Measurements from ENCODE around the gene THSD8.
A peak's percentile ranks its signal among the peaks of the same experiment; 100 is the strongest.
"Not testable (repeated sequence)": the region's sequence is repeated elsewhere in the genome, so short reads cannot be mapped to it uniquely, and the experiment has no call there.

THSD8 gene

GRCh38 chr19:12793290-12794195 is 8.3 kb upstream of the THSD8 start:
- DNase-seq: peak; percentile 95

DNA sequence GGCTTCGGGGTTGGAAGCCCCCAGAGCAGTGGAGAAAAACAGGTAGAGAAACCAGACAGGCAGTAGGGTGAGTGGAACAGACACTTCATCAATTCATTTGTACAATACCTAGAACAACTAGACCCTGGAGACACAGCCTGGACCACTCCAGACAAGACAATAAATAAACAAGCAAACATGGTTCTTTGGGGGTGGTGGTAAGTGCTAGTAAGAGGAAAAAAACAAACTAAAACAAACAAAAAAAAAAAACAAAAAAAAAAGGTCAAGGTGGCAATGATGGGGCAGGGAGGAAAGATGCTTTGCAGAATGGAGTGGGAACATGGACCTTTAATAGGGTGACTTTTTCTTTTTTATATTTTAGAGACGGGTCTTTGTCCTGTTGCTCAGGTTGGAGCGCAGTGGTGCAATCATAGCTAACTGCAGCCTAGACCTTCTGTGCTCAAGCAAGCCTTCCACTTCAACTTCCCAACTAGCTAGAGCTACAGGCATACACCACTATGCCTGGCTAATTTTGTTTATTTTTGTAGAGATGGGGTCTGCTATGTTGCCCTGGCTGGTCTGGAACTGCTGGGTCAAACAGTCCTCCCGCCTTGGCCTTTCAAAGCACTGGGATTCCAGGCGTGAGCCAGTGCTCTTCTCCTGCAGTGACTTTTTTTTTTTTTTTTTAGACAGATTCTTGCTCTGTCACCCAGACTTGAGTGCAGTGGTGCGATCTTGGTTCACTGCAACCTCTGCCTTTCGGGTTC is 7.5 kb upstream of the THSD8 start:
- no peak for DNase-seq

DNA sequence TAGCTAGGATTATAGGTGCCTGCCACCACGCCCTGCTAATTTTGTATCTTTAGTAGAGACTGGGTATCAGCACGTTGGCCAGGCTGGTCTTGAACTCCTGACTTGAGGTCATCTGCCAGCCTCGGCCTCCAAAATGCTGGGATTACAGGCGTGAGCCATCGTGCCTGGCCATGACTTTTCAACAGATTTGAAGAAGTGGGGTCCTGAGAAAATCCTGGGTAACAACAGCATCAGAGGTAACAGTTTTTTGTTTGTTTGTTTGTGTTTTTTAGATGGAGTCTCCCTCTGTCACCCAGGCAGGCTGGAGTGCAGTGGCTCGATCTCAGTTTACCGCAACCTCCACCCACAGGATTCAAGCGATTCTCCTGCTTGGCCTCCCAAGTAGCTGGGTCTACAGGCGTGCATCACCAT is 6.9 kb upstream of the THSD8 start:
- DNase-seq: no peak

GRCh38 chr19:12796146-12797071 is 5.5 kb upstream of the THSD8 start:
- peak; percentile 67 for DNase-seq

DNA sequence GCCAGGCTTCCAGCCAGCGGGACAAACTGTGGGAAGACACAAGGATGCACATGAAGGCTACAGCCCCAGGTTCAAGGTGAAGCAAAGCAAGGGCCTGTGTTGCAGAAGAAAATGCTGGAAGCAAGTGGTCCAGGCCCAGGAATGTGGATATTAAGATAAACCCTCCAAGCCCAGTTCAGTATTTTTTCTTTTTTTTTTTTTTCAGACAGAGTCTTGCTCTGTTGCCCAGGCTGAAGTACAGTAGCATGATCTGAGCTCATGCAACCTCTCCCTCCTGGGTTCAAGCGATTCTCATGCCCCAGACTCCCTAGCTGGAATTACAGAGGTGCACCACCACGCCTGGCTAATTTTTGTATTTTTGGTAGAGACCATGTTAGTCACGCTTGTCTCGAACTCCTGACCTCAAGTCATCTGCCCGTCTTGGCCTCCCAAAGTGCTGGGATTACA is 4.7 kb upstream of the THSD8 start:
- DNase-seq: no peak

GRCh38 chr19:12797607-12798006 is 4.3 kb upstream of the THSD8 start:
- not testable (repeated sequence) for DNase-seq

DNA sequence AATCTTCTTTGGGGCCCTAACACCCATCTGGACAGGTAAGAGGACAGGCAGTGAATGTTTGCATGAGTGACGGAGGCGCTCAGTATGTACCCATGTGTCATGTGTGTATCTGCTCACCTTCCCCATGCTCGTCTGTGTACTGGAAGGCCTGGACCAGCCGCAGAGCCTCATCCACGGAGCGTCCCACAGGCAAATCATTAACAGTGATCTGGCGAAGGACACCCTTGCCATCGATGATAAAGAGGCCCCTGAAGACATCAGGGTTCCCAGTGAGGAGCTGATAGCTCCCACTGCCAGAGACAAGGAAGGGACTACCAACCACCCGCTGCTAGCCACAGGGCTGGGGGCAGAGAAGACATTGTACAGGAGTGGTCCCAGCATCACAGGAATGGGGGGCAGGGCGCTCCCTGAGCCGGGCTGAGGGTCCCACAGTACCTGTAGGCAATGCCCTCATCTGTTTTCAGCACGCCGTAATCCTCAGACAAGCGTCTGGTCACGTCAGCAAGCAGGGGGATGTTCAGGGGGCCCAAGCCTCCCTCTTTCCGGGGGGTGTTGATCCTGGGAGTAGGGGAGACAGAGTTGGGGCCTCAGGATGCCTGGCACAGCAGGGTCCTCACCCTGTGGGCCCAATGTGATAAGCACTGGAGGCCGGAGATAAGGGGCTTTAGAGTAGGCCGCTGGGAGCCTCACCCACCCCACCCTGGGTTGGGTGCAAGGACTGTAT is 2.0 kb upstream of the THSD8 start:
- no peak for DNase-seq

- no peak for DNase-seq
These were observed 1.5 kb upstream of the THSD8 start for GRCh38 chr19:12800466-12800770.

DNA sequence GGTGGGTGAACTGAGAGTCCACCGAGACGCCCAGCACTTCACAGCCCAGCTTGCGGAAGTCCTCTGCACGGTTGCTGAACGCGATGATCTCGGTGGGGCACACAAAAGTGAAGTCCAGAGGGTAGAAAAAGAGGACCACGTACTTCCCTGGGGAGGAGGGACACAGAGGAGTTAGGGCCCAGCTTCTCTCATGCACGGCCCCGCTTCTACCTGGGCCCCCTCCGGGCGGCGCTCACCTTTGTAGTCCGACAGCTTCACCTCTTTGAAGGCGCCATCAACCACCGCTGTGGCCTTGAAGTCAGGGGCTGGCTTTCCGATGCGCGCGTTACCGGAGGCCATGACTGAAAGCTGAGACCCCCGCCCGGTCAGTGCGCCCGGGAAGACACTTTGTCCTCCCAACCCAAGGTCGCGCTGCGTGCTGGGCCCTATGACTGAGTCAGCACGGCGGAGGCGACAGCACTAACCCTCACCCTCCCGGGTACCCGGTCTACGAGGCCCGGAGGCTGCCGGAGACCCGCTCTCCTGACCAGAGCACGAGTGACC is 875 bp upstream of the THSD8 start:
- no peak for DNase-seq

- no peak for DNase-seq
These were observed 618 bp downstream of the THSD8 start for GRCh38 chr19:12802267-12803106.

DNA sequence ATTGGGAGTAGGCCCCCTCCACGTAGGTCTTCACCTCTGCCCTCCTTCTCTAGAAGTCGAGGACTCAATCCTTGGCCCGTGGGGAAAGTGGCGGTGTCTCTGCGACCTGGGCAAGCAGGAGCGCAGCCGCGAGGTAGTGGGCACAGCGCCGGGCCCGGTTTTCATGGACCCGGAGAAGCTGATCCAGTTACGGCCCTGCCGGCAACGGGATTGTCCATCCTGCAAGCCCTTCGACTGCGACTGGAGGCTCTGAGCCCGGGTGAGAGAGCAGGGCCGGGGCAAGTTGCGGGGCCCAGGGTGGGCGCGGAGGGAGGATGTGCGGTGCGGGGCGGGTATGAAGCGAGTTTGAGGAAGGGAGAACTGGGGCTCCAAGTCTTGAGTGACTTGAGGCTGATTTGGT is 2.2 kb downstream of the THSD8 start:
- no peak for DNase-seq

DNA sequence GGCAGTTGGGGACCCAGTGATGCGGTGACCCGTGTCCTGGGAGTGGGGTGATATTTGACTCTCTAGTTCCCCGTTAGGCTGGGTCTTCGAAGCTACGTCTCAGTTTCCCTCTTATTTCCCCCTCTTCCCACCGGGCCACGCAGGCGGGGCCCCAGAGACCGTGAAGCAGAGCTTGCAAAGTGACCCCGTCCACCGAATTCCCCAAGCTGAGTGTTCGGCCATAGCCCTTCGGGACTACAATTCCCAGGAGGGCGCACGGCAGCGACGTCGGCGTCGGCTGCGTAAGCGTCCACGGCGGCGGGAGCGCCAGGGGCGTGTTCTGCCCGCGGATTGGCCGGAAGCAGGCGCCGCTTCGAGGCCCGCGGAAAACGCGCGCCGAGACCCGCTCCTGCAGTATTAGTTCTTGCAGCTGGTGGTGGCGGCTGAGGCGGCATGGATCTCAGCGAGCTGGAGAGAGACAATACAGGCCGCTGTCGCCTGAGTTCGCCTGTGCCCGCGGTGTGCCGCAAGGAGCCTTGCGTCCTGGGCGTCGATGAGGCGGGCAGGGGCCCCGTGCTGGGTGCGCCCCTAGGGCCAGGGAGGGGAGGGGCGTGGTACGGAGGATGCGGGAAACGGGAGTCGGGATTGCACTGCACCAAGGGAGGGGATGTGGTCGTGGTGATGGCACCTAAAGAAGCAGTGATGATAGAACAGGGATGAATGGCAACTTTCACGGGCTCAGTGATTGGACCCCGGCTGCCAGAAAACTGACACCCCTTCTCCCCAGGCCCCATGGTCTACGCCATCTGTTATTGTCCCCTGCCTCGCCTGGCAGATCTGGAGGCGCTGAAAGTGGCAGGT is 4.6 kb downstream of the THSD8 start, which contains the start of gene RNASEH2A:
Gene RNASEH2A (plus strand): TSS at position 343 of the 840 bp plus-strand sequence. CDS start 90 bp downstream, at position 433.
- peak; percentile 86 for DNase-seq

GRCh38 chr19:12815088-12815487 is 13.2 kb downstream of the THSD8 start:
- no peak for DNase-seq

- not testable (repeated sequence) for DNase-seq
These were observed 15.3 kb downstream of the THSD8 start for GRCh38 chr19:12817188-12817587.

GRCh38 chr19:12817810-12818209 is 15.9 kb downstream of the THSD8 start:
- not testable (repeated sequence) for DNase-seq

DNA sequence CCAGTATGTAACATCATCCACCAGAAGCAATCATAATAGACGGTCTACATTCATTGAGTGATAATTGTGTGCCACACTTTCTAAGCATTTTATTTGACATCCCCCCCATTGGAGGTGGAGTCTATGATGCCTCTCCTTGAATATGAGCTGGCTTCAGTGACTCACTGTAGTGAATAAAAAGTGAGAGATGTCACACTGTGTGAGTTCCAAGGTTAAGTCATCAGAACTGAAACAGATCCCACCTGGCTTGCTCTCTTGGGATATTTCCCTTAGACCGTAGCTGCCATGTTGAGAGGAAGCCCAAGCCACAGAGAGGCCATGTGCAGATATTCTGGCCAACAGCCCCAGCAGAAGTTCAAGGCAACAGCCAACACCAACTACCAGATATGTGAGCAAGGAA is 19.9 kb downstream of the THSD8 start:
- DNase-seq: no peak

DNA sequence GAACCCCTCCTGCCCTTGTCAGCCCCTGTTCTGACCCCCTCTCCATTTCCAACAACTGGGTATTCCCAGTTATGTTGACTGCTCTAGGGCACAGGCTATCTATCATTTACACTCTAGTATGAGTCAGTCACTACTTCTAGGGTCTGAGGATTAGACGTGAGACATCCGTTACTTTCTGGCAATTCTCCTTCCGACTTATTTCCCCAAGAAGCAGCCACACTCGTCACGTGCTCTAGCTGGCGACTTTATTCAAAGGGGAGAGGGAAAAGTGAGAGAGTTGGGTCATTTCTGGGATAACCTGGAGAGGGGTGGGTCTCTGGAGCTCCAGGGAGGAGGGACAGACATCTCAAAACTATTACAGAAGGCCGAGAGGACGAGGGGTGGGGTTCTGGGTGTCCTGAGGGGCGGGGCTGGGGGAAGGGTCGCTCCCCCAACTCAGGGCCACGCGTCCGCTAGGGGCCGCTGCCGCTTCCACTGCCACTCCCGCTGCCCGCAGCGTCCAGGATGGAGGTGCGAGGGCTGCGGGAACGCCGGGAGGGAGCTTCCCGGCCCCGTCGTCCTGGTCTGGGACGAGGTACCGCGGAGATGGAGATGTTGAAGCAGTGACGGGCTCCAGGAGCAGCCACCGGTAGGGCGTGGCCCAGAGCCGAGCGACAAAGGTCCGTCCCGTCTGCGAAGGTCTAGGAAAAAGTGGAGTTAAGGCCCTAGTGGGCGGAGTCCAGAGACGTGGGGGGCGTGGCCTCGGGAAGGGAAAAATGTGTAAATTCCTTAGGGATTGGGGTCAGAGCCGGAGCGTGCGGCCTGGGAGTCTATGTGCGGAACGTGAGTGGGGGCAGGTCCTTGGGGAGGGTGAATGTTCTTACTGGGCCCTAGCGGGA is 23.6 kb downstream of the THSD8 start:
- no peak for DNase-seq

GRCh38 chr19:12828494-12828893 is 26.6 kb downstream of the THSD8 start:
- DNase-seq: no peak

DNA sequence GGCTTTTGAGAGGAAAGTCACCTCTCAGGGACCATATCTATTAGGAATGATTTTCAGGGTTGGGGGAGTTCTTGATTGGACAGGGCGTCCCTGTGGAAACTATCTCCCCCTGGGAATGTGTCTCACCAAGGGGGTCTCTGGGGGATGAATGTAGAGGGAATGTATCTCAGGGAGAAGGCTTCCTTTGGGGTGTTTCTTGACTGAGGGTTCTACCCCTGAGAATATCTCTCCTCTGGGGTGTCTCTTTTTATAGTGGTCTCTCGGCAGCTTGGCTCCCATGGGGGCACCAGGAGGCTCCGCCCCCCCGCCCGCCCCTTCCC is 31.5 kb downstream of the THSD8 start:
- no peak for DNase-seq

Data from stimulated activated naive CD4-positive, alpha-beta T cell treated with Interleukin-2 at 50 U/mL for 16 hours (primary cell).